BLaER1 treated with 17β-estradiol and CSF1 and Interleukin-3, amounts not matched to agents 10 nM and 100 nM (cell line): ENCODE data around the gene PSMB10.

Source experiments
- H3K27ac ChIP-seq, 11 experiments: shearing (Covaris generic); formaldehyde crosslinking; 2 replicates each; pipeline ENCODE4 v1.8.1; 2022
- H3K27me3 ChIP-seq, 11 experiments: shearing (Covaris generic); formaldehyde crosslinking; 2 replicates each; pipeline ENCODE4 v1.8.1; 2022
- H3K36me3 ChIP-seq, 11 experiments: shearing (Covaris generic); formaldehyde crosslinking; 2 replicates each; pipeline ENCODE4 v1.8.1; 2022
- H3K4me1 ChIP-seq, 10 experiments: shearing (Covaris generic); formaldehyde crosslinking; 2 replicates each; pipeline ENCODE4 v1.8.1; 2022
- H3K4me2 ChIP-seq, 11 experiments: shearing (Covaris generic); formaldehyde crosslinking; 2 replicates each; pipeline ENCODE4 v1.8.1; 2022
- H3K4me3 ChIP-seq, 10 experiments: shearing (Covaris generic); formaldehyde crosslinking; 2 replicates each; pipeline ENCODE4 v1.8.1; 2022
- H3K9ac ChIP-seq, 11 experiments: shearing (Covaris generic); formaldehyde crosslinking; 2 replicates each; pipeline ENCODE4 v1.8.1; 2022
- H3K9me3 ChIP-seq, 11 experiments: shearing (Covaris generic); formaldehyde crosslinking; replicated peaks in 1 of 11; 2 replicates each; pipeline ENCODE4 v1.8.1; 2022
- H4K20me1 ChIP-seq, 11 experiments: shearing (Covaris generic); formaldehyde crosslinking; 2 replicates each; pipeline ENCODE4 v1.8.1; 2022
- Cebpa-rat ChIP-seq, 11 experiments: shearing (Covaris generic); IDR thresholded peaks; 2 replicates each; pipeline ENCODE4 v1.8.1; 2022

Gene PSMB10

DNA sequence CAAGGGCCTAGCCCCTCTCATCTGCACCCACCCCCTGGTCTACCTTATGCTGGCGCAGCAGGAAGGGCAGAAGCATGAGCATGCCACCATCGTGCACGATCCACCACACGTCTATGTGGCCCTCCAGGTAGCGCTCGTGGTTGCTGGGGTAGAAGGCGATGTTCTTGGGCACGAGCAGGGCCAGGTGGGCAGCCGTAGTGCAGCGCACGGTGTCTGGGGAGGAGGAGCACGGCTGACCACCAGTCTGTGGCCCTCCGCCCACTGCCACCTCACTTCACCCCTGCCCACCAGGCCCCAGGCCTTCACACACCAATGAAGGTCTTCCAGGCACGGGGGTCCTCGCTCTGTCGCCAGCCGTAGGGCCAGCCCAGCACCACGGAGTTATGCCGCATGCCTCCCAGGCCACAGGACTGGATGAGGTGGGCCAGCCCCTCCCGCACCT, 9.5 kb upstream of the PSMB10 start:
- H3K4me3 ChIP-seq: no peak overlapping the region
- peaks cover 0 to 63% (median 0%) of the 10 kb centered on the region in 11 experiments; a peak in 7 of 22 replicates for H4K20me1 ChIP-seq
- no peaks in the 10 kb centered on the region for H3K27me3 ChIP-seq
- 0 out of 22 replicates have a peak overlapping the region, but pooled peaks of 1 of the 11 experiments have one; percentile 37 for H3K9ac ChIP-seq
- no peaks in the 10 kb centered on the region for H3K9me3 ChIP-seq
- peak overlapping the region in 5 of 11 experiments; percentile 5 to 41 (median 29); a peak in 5 of 22 replicates for H3K4me2 ChIP-seq
- H3K4me1 ChIP-seq: peaks cover 8 to 26% (median 21%) of the 10 kb centered on the region in 10 experiments
- H3K36me3 ChIP-seq: peaks cover 14 to 90% (median 77%) of the 10 kb centered on the region in 11 experiments; a peak in 21 of 22 replicates
- no peak for TF ChIP-seq Cebpa-rat (IDR thresholded peaks at IDR 0.05)
- H3K27ac ChIP-seq: 0 out of 22 replicates have a peak overlapping the region, but pooled peaks of 1 of the 11 experiments have one; percentile 12

DNA sequence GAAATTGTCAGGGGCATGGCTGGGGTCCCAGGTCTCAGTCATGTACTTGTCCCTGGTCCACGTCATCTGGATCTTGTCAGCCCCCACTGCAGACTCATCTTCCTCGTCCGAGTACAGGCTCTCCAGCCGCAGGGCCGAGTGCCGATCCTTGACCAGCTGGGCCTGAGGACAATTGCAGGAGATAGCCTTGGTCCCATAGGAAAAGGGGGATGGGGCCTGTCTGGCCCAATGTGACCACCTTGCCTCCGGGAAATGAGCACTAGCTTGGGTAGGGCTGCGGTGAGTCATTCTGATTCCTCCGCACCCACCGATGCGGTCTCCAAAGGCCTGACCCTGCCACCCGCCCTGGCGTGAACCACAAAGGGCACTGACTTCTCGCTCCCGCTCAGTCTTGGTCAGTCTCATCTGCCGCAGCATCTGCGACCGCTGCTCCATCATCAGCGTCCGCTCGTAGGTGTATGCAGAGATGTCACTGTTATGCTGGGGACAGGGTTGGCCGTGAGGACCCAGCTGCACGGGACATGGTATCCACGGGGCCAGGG, 8.8 kb upstream of the PSMB10 start:
- Histone ChIP-seq H3K27me3 (no peaks in the 10 kb centered on the region), H3K9me3 (no peaks in the 10 kb centered on the region), H3K4me3 (no peak overlapping the region), H3K27ac (no peak overlapping the region), H3K4me2 (no peak overlapping the region), H3K36me3 (peaks cover 14 to 87% (median 70%) of the 10 kb centered on the region in 11 experiments; a peak in 21 of 22 replicates), H3K9ac (no peak overlapping the region), H4K20me1 (peaks cover 0 to 60% (median 0%) of the 10 kb centered on the region in 11 experiments; a peak in 7 of 22 replicates), H3K4me1 (peaks cover 9 to 32% (median 24%) of the 10 kb centered on the region in 10 experiments)
- no peak for TF ChIP-seq Cebpa-rat (IDR thresholded peaks at IDR 0.05)

DNA sequence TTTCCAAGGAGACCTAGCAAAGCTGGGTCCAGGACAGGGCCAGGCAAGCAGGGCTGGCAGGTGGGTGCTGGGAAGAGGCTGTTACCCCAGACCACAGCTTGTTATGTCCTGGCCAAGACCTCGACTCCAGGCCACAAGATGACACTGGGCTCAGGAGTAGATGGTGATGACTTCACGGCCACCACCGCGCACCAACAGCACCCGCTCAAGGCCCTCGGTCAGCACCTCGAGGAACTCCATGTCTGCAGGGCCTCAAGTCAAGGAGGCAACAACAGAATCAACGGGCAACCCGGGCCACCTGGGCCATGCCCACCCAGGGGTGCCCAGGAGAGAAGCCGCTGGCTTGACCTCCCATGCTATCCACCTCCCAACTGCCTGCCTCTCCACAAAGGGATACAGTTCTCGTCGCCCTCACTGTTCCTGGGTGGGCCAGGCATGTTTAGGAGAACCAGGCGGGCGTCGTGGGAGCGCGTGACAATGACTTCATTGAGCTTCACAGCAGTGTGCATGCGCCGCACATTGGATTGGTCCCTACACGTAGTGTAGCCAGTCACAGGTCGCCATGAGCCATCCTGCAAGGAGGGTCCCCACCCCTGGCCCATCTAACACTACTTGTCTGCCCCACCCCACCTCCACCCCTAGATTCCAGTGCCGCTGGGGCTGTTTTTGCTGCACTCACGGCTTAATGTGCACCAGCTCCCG, 8.2 kb upstream of the PSMB10 start:
- peaks cover 0 to 57% (median 0%) of the 10 kb centered on the region in 11 experiments; a peak in 7 of 22 replicates for H4K20me1 ChIP-seq
- no peak overlapping the region for H3K27ac ChIP-seq
- no peak overlapping the region for H3K4me2 ChIP-seq
- H3K36me3 ChIP-seq: peaks cover 14 to 83% (median 66%) of the 10 kb centered on the region in 11 experiments; a peak in 21 of 22 replicates
- H3K9ac ChIP-seq: no peak overlapping the region
- H3K9me3 ChIP-seq: no peaks in the 10 kb centered on the region
- TF ChIP-seq Cebpa-rat (IDR thresholded peaks at IDR 0.05): no peak
- H3K4me1 ChIP-seq: peaks cover 15 to 39% (median 30%) of the 10 kb centered on the region in 10 experiments
- H3K4me3 ChIP-seq: no peak overlapping the region
- no peaks in the 10 kb centered on the region for H3K27me3 ChIP-seq

DNA sequence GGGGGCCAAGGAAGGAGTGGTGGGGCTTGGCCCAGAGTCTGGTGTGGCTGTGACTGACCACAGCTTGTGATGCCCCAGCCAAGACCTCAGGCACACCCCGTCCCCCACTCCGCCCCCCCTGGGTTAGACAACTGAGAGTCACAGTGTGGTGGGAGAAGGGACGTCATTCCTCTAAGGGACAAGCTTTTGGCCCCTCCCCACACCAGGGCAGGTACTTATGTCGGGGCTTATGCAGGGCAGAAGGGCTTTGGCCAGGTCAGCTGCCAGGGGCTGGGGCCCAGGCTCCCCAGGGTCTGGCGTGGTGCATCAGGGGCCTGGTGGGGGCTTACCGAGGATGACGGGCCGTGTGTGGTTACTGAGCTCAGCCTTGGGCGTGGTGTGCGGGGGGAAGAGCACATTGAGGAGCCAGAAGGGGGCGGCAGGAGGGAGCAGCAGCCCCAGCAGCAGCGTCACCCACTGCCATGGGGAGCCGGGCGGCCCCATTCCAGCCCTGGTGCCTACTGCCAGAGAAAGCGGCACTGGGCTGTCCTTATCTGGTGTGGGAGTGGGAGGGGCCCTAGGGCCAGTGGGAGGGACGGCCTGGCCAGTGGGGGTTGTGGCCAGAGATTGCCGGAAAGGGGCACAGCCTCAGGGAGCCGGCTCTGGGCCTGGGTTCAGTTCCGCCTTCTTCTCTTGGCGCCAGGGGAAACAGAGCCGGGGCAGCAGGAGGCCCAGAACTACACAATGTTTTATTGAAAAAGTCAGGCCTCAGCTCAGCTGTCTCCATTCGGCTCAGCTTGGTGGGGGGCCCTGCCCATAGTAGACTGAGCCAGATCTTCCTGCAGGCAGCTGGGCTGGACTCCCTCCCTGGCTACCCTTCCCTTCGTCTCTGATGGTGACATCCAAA, 7.2 kb upstream of the PSMB10 start, which contains the start of gene LCAT:
Gene LCAT (minus strand): TSS at position 502 of the 886 bp plus-strand sequence. CDS start 19 bp downstream, at position 483.
- Histone ChIP-seq H3K4me1 (peaks cover 17 to 48% (median 36%) of the 10 kb centered on the region in 10 experiments), H3K4me3 (no peak within 1 kb of the TSS), H3K36me3 (peaks cover 14 to 83% (median 60%) of the 10 kb centered on the region in 11 experiments; a peak in 21 of 22 replicates), H3K4me2 (no peak within 1 kb of the TSS), H3K27ac (no peak within 1 kb of the TSS), H3K27me3 (no peaks in the 10 kb centered on the region), H3K9me3 (no peaks in the 10 kb centered on the region), H4K20me1 (peaks cover 0 to 52% (median 0%) of the 10 kb centered on the region in 11 experiments; a peak in 7 of 22 replicates), H3K9ac (peak within 1 kb of the TSS in 1 of 11 experiments; percentile 34; a peak in 1 of 22 replicates)
- TF ChIP-seq Cebpa-rat (IDR thresholded peaks at IDR 0.05): no peak

DNA sequence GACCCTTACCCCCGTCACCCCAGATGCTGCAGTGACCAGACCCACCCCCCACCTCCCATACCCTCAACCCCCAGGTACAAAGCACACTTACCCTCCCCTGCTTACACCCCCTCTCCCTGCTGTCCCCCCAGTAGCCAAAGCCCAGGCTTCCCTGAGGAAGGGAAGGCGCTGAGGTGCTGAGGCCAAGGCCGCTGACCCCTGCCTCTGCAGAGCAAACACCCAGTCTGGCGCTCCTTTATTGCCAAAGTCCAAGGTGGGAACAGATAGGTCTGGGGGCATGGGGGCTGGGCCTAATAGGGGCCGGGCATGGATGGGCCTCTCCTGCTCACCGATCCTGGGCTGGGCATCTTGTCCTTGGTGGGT, 6.6 kb upstream of the PSMB10 start:
- peaks cover 0 to 52% (median 0%) of the 10 kb centered on the region in 11 experiments; a peak in 7 of 22 replicates for H4K20me1 ChIP-seq
- H3K9me3 ChIP-seq: no peaks in the 10 kb centered on the region
- no peak overlapping the region for H3K4me2 ChIP-seq
- H3K27ac ChIP-seq: no peak overlapping the region
- no peak overlapping the region for H3K4me3 ChIP-seq
- peaks cover 14 to 77% (median 53%) of the 10 kb centered on the region in 11 experiments; a peak in 21 of 22 replicates for H3K36me3 ChIP-seq
- no peak for TF ChIP-seq Cebpa-rat (IDR thresholded peaks at IDR 0.05)
- no peaks in the 10 kb centered on the region for H3K27me3 ChIP-seq
- no peak overlapping the region for H3K9ac ChIP-seq
- peaks cover 17 to 51% (median 36%) of the 10 kb centered on the region in 10 experiments for H3K4me1 ChIP-seq

DNA sequence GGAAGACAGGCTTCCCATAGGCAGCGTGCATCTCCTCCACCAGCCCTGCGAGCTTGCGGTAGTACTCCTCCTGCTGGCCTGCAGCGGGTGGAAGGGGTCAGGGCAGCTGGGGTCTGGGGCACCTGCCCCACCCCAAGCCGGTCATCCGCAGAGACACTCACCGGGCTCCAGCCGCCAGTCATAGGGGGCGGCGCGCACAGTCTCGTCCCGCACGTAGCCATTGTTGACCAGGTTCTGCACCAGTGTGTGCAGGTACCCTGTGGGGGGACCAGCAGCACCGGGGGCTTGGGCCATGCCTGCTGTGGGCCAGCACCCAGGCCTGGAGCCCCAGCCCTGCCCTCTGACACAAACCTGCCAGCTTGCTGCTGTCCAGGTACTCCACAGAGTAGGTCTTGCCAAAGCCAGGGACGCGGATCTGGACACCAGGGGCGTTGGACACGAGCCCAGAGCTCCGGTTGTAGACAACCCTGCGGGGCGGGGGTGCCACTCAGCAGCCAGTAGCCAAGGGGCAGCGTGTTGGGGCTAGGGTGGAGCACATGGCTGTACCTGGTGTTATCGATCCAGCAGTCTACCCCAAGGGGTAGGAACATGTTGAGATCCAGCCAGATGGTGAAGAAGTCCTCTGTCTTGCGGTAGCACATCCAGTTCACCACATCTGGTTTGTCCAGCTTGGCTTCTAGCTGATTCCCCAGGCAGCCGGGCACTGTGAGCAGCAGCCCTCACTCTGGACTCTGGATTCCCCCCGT, 6.0 kb upstream of the PSMB10 start:
- H3K4me2 ChIP-seq: peak overlapping the region in 4 of 11 experiments; percentile 15 to 55 (median 40); a peak in 5 of 22 replicates
- peaks cover 23 to 55% (median 40%) of the 10 kb centered on the region in 10 experiments for H3K4me1 ChIP-seq
- no peak overlapping the region for H3K4me3 ChIP-seq
- peaks cover 0 to 47% (median 0%) of the 10 kb centered on the region in 11 experiments; a peak in 7 of 22 replicates for H4K20me1 ChIP-seq
- no peak overlapping the region for H3K27ac ChIP-seq
- H3K36me3 ChIP-seq: peaks cover 14 to 71% (median 49%) of the 10 kb centered on the region in 11 experiments; a peak in 21 of 22 replicates
- no peak for TF ChIP-seq Cebpa-rat (IDR thresholded peaks at IDR 0.05)
- no peak overlapping the region for H3K9ac ChIP-seq
- H3K9me3 ChIP-seq: no peaks in the 10 kb centered on the region
- H3K27me3 ChIP-seq: no peaks in the 10 kb centered on the region

DNA sequence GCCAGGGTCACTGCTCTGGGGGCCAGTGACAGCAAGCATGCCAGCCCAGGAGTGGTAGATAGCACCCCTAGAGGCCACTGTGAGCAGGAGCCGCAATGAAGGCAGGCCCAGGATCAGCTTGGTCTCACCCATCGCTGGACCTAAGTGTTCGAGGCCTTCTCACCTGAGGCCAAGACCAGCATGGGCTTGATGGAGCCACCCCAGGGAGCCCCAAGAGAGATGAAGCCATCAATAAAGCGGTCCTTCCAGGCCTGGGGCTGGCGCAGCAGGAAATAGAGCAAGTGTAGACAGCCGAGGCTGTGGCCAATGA, 5.5 kb upstream of the PSMB10 start:
- H3K27ac ChIP-seq: 0 out of 22 replicates have a peak overlapping the region, but pooled peaks of 1 of the 11 experiments have one; percentile 7
- no peak overlapping the region for H3K4me3 ChIP-seq
- no peaks in the 10 kb centered on the region for H3K9me3 ChIP-seq
- H3K36me3 ChIP-seq: peaks cover 14 to 66% (median 44%) of the 10 kb centered on the region in 11 experiments; a peak in 21 of 22 replicates
- H3K27me3 ChIP-seq: no peaks in the 10 kb centered on the region
- TF ChIP-seq Cebpa-rat (IDR thresholded peaks at IDR 0.05): no peak
- peak overlapping the region in 9 of 11 experiments; percentile 15 to 58 (median 40); a peak in 15 of 22 replicates for H3K4me2 ChIP-seq
- no peak overlapping the region for H3K9ac ChIP-seq
- peaks cover 28 to 60% (median 45%) of the 10 kb centered on the region in 10 experiments for H3K4me1 ChIP-seq
- peaks cover 0 to 42% (median 0%) of the 10 kb centered on the region in 11 experiments; a peak in 7 of 22 replicates for H4K20me1 ChIP-seq
